ENCODE data around the gene DDX49.

DNA sequence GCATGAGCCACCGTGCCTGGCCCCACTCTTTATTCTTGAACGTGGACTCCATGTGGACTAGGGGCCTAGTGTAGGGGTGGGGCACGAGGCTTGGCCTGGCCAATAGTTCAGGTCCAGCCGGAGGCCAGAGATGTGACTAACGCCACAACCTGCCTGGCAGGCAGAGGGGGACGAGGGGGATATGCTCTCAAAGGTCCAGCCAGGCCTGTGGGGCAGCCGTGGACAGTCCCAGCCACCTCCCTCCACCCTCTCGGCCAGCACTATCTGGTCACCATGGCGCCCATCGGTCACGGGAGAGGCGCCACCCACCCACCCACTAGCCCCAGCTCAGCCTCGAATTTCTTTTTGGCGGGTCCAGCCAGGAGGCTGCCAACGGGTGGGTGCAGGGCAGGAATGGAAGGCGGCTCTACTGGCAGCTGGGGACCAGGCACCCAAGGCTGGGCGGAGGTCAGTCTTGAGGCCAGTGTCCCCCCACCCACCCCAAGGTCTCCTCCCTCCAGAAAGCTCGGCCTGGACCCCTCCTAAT is 21.4 kb upstream of the DDX49 start:
- no peak for TF ChIP-seq TARDBP (IDR thresholded peaks at IDR 0.05)
- TF ChIP-seq BHLHE40 (IDR thresholded peaks at IDR 0.05; ENCODE audit: borderline replicate concordance), result no peak

Data from HEK293T (cell line).